GM19239 (cell line): ENCODE results near the gene HSPBAP1.
A peak's percentile ranks its signal among the peaks of the same experiment; 100 is the strongest.
"Not testable (repeated sequence)": the region's sequence is repeated elsewhere in the genome, so short reads cannot be mapped to it uniquely, and the experiment has no call there.

Experiments used
- DNase-seq: peaks from one replicate; pipeline ENCODE4 v3.0.0; 2011; ENCODE audit warnings: low spot score; ENCODE audit not compliant: insufficient read length
- FAIRE-seq: peaks from 2 replicates; lab custom pipeline; 2011; peaks lifted over from hg19 to GRCh38; lab: Jason Lieb, UNC

Gene HSPBAP1

DNA sequence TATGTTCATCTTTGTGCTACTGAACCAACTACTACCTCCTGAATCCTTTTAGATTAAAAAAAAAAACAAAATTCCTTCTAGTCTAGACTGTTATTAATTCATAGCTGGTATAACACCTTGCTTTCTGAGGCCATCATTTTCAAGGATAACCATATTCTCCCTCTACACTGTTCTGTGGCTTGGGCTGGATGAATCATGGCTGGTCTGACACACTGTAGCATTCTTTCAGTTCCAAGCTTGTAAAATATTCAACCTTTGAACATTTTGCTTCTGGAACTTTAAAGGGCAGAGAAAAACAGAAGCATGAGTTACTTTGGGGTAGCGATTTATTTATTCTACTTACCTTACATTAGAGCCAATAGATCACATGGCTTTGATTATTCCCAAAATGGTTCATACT is 7.6 kb downstream of the HSPBAP1 start:
- DNase-seq (no peak), FAIRE-seq (no peak)

- no peak for FAIRE-seq
- no peak for DNase-seq
Measured at GRCh38 chr3:122785231-122785630, 8.4 kb downstream of the HSPBAP1 start.

DNA sequence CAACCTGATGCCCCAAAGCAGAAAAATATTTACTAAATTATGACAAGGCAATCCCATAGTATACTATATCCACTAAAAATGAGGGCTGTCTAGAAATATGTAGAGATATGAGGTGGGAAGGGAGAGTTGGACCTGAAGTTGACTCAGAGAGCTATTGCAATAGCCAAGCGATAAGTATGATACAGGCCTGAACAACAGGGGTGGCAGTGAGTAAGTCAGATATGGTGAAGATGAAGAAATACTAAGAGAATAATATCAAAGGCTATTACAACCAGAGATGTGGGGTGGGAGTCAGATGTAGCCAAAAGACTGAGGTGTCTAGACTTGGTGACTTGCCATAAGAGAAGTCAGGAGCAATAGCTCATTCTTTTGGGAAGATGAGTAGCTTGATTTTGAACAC is 9.2 kb downstream of the HSPBAP1 start:
- DNase-seq = no peak
- FAIRE-seq = no peak

GRCh38 chr3:122782804-122783203 is 10.8 kb downstream of the HSPBAP1 start:
- FAIRE-seq = no peak
- DNase-seq = no peak

DNA sequence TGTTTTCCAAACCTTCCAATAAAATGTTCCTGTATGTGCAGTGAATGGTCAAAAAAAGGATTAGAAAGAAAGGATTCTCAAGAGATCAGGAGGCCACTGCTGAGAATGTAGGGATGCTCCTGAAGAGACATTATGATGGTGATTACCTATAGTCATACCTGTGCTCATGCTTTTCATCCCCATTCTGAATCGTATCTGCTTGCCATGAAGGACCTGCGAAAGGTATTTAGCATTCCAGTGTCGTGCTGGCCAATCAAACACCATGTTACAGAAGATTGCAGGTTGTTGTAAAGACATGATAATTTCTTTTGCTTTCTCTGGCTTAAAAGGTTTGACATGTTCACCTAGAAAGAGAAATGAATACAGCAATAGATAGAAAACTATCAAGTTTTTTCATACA is 16.1 kb downstream of the HSPBAP1 start:
- FAIRE-seq = no peak
- no peak for DNase-seq

GRCh38 chr3:122776675-122777468 is 16.8 kb downstream of the HSPBAP1 start:
- DNase-seq (no peak), FAIRE-seq (no peak)

DNA sequence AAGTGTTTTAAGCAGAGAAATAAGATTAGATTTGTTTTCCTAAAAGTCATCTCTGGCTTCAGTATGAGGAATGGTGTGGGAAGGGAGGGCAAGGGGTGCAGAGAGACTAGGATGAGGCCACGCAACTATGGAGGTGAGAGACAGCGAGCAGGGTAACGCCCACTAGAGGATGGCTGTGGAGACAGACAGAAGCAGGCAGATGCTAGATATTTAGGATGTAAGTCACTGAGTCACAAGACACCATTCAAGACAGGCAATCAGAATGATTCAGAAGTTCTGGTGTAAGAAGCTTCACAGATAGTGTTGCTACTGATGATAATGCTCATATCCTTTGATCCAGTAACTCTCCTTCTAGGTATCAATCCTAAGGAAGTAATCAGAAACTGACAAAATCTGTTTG is 19.1 kb downstream of the HSPBAP1 start:
- DNase-seq (no peak), FAIRE-seq (no peak)

GRCh38 chr3:122773944-122774509 is 19.6 kb downstream of the HSPBAP1 start:
- no peak for DNase-seq
- FAIRE-seq = peak; percentile 89

GRCh38 chr3:122772827-122773226 is 20.8 kb downstream of the HSPBAP1 start:
- FAIRE-seq = no peak
- DNase-seq = no peak

DNA sequence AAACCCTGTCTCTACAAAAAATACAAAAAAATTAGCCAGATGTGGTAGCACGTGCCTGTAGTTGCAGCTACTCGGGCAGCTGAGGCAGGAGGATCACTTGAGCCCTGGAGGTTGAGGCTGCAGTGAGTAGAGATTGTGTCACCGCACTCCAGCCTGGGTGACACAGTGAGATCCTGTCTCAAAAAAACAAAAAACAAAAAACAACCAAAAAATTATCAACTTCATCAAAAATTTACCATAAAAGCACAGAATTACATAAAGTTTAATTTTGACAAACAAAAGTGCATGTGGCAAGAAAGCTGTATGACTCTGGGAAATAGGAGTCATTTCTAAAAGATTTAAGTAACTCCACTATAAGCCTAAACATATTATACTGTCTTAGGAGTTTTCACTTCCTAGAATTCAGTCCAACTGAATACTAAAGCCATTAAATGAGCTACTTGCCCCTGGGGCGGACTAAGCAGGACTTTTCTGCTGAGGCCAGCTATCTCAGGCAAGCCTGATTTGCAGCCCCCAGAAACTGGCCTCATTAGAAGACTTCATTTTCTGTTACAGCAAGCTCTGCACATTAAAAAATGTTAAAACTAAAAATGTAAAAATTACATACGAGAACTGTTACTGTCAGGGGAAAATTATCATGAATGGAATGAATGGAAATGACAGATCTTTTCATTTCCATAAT is 23.0 kb downstream of the HSPBAP1 start:
- FAIRE-seq (no peak), DNase-seq (no peak)

DNA sequence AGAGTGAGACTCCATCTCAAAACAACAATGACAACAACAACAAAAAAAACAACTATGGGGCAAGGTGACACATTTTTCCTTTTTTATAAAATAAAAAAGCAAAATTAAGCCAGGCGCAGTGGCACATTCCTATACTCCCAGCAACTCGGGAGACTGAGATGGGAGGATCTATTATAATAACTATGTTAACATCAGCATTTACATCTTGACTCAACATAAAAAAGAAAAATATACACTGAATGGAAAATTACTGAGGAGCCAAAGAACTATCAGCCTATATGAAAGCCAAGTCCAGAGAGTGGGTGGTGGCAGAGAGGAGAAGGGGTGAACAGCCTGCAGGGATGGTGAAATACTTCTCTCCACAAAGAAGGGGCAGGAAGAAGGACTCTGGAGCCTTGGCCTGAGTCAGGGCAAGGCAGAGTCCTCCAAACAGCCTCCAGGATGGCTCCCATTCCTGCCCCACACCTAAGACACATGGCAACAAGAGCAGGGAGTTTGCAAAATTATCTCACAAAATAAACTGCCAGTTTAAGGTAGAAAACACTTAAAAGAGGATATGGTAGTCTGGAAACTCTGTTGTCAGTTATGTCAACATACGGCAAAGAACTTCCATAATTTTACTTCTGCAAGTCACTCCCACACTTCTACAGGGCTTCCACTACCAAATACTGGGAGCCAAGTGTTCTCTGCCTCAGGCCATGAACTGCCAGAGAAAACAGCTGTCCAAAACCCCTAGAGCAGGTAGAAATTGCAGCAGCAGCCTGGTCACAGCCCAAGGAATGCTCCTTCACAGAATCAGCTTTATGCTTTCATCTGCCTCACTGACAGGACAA is 25.9 kb downstream of the HSPBAP1 start:
- no peak for DNase-seq
- FAIRE-seq = no peak

GRCh38 chr3:122766430-122766829 is 27.2 kb downstream of the HSPBAP1 start:
- no peak for FAIRE-seq
- no peak for DNase-seq

DNA sequence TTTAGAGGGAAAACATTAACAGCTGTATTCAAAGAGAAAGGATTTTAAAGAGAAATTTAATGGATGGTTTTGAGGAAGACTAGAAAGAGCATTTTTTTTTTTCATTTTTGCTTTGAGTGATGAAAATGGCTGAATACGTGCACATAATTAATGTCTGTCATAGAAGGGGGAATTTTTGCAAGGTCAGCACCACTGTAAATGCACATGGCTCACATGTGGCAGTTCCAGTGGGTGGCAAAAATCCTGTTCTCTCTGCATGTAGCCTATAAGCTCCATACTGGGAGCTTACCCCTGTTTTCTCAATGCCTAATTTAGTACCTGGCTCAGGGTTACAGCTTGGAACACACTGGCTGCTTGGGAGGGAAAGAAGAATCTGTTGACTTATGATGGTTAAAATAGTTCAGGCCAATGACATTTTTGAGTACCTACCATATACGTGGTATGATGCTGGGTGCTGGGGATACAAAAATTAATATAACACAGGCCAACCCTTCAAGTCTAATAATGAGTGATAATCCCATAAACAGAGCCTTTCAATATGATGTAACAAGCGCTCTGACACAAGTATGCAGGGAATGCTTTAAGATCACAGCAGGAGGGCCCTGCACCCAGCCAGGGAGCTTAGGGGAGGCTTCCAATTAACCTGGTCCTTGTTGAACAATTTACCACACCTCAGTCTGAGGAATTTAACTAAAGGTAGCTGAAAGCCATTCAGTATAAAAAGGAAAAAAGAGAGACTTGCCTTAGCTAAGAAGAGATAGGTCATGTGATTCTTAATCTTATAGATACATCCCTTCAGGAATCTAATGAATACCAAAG is 33.0 kb downstream of the HSPBAP1 start:
- DNase-seq = no peak
- FAIRE-seq = no peak

- DNase-seq = no peak
Measured at GRCh38 chr3:122758877-122759560, 34.6 kb downstream of the HSPBAP1 start.

DNA sequence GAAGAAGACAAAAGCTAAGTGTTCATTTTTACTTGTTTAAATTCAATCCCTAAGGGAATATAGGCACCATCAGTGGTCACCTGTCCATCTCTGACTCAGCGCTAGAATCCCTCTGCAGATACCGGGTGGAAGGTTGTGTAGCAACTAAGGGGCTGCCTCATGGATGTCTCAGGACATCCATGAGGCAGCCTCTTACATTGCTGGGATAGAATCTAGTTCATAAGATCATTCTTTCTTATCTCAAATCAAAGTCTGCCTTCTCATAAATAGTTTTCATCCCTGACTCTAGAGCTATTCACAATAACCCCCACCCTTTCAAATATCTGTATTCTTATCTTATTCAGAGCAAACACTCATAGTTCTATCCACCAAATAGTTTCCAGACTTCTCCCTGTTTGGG is 38.1 kb downstream of the HSPBAP1 start:
- DNase-seq (no peak), FAIRE-seq (no peak)

More at GRCh38 chr3:122758877-122759560, 34.6 kb downstream of the HSPBAP1 start:
- no peak for FAIRE-seq

- peak; percentile 27 for DNase-seq
- FAIRE-seq = peak; percentile 94
Measured at GRCh38 chr3:122754929-122755328, 38.7 kb downstream of the HSPBAP1 start.

DNA sequence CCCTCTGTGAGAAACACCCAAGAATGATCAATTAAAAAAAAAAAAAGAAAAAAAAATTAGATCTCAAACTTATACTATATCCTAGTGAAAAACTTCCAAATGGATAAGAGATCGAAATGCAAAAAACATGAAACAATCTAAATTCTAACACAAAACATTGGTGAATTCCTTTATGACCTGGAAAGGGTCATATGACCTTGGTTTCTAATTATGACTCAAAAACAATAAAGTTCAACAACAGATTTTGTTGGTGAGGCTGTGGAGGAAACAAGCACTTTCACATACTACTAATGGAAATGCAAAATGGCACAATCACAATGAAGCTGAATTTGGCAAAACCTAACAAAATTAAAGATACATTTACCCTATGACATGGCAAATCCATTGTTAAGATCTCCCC is 45.3 kb downstream of the HSPBAP1 start:
- FAIRE-seq (no peak), DNase-seq (no peak)

DNA sequence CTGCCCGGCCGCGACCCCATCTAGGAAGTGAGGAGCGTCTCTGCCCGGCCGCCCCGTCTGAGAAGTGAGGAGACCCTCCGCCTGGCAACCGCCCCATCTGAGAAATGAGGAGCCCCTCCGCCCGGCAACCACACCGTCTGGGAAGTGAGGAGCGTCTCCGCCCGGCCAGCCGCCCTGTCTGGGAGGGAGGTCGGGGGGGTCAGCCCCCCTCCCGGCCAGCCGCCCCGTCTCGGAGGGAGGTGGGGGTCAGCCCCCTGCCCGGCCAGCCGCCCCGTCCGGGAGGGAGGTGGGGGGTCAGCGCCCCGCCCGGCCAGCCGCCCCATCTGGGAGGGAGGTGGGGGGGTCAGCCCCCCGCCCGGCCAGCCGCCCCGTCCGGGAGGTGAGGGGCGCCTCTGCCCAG is 46.3 kb downstream of the HSPBAP1 start:
- not testable (repeated sequence) for FAIRE-seq, DNase-seq

DNA sequence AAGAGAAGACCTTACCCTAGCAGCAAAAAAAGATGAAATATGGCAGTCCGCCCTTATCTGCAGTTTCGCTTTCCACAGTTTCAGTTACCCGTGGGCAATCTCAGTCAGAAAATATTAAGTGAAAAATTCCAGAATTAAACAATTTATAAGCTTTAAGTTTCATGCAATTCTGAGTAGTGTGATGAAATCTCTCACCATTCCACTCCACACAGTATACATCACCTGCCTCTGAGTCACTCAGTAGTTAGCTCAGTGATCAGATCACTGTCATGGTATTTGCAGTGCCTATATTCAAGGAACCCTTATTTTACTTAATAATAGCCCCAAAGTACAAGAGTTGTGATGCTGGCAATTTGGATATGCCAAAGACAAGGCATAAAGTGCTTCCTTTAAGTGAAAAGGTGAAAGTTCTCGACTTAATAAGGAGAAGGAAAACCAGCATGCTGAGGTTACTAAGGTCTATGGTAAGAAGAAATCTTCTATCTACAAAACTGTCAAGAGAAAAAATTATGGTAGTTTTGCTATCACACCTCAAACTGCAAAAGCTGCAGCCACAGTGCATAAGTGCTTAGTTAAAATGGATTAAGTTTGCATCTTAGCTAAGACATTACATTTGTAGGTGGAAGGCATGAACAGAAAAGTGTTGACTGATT is 48.1 kb downstream of the HSPBAP1 start:
- no peak for DNase-seq
- peak; percentile 40 for FAIRE-seq
